GM23338 (cell line): Measurements from ENCODE around the gene SIKE1. TPM values are rescaled to one million over a fixed set of nuclear protein-coding genes. Genes with fewer than 3 reads are reported as not detected.

Source experiments
- ATAC-seq: fragments of 200-7000 bp; cut with Tn5 transposase; 3 replicates; pipeline ENCODE4 v1.9.1; 2020
- DNase-seq: peaks from one replicate; pipeline ENCODE4 v3.0.0-alpha.2; 2015; ENCODE audit warnings: low spot score
- H2AFZ ChIP-seq: fragments of 200-600 bp; sonication (generic); 2 replicates; pipeline ENCODE4 v1.8.0; 2016; ENCODE audit warnings: antibody characterized with exemption, mild to moderate bottlenecking, moderate library complexity
- H3F3A ChIP-seq: fragments of 200-600 bp; sonication (generic); replicated peaks from 2 replicates; pipeline ENCODE4 v1.8.0; 2017; ENCODE audit warnings: antibody characterized with exemption, mixed run types, low read depth
- H3K27ac ChIP-seq: fragments of 200-600 bp; sonication (generic); 2 replicates; pipeline ENCODE4 v1.6.1; 2016; ENCODE audit warnings: low read depth
- H3K27me3 ChIP-seq: fragments of 200-600 bp; sonication (generic); 2 replicates; pipeline ENCODE4 v1.8.0; 2016; ENCODE audit warnings: mild to moderate bottlenecking, mixed run types, moderate library complexity; ENCODE audit not compliant: insufficient read depth
- H3K36me3 ChIP-seq: fragments of 200-600 bp; sonication (generic); 2 replicates; pipeline ENCODE4 v1.8.0; 2016; ENCODE audit warnings: mild to moderate bottlenecking; ENCODE audit not compliant: insufficient read depth
- H3K4me1 ChIP-seq: fragments of 200-600 bp; sonication (generic); 2 replicates; pipeline ENCODE4 v1.8.0; 2016; ENCODE audit warnings: mild to moderate bottlenecking, moderate library complexity; ENCODE audit not compliant: insufficient read depth
- H3K4me2 ChIP-seq: fragments of 200-600 bp; sonication (generic); 2 replicates; pipeline ENCODE4 v1.7.1; 2017; ENCODE audit warnings: mixed run types
- H3K4me3 ChIP-seq: fragments of 200-600 bp; sonication (generic); 2 replicates; pipeline ENCODE4 v1.6.1; 2016; ENCODE audit warnings: mixed run types
- H3K79me2 ChIP-seq: fragments of 200-600 bp; sonication (generic); replicated peaks from 2 replicates; pipeline ENCODE4 v1.8.0; 2017; ENCODE audit warnings: mild to moderate bottlenecking; ENCODE audit not compliant: insufficient read depth
- H3K9me2 ChIP-seq: fragments of 200-600 bp; sonication (generic); 2 replicates; pipeline ENCODE4 v1.8.0; 2017; ENCODE audit not compliant: insufficient read depth
- H4K20me1 ChIP-seq: fragments of 200-600 bp; sonication (generic); replicated peaks from 2 replicates; pipeline ENCODE4 v1.8.0; 2017; ENCODE audit warnings: mild to moderate bottlenecking; ENCODE audit not compliant: insufficient read depth
- H3K27ac Mint-ChIP-seq: 2 replicates; pipeline ENCODE4 v1.8.0; 2020; ENCODE audit warnings: inconsistent platforms, mild to moderate bottlenecking, moderate library complexity, mixed read lengths
- H3K27me3 Mint-ChIP-seq: 3 replicates; pipeline ENCODE4 v1.8.0; 2022; ENCODE audit warnings: low read depth, mild to moderate bottlenecking, moderate library complexity, mixed read lengths, inconsistent platforms; ENCODE audit not compliant: insufficient read depth, poor library complexity
- H3K36me3 Mint-ChIP-seq: 3 replicates; pipeline ENCODE4 v1.8.0; 2021; ENCODE audit warnings: low read depth, mild to moderate bottlenecking, inconsistent platforms, moderate library complexity, mixed read lengths
- H3K4me1 Mint-ChIP-seq: 3 replicates; pipeline ENCODE4 v1.8.0; 2020; ENCODE audit warnings: mild to moderate bottlenecking, inconsistent platforms, mixed read lengths
- H3K4me3 Mint-ChIP-seq: 3 replicates; pipeline ENCODE4 v1.8.0; 2021; ENCODE audit warnings: moderate library complexity, mild to moderate bottlenecking, inconsistent platforms, mixed read lengths
- H3K9me3 Mint-ChIP-seq: 3 replicates; pipeline ENCODE4 v1.8.0; 2020; ENCODE audit warnings: moderate library complexity, mild to moderate bottlenecking, inconsistent platforms, mixed read lengths
- CREB1 ChIP-seq: fragments of 250-450 bp; sonication (Bioruptor Pico); IDR thresholded peaks from 2 replicates; pipeline ENCODE4 v1.5.0; 2020; ENCODE audit warnings: low read depth, mild to moderate bottlenecking, moderate library complexity
- EZH2 ChIP-seq: fragments of 200-600 bp; sonication (generic); IDR thresholded peaks from one replicate; pipeline ENCODE4 v1.8.0; 2017; ENCODE audit warnings: antibody characterized with exemption, mild to moderate bottlenecking, low read depth; ENCODE audit not compliant: unreplicated experiment
- JUNB ChIP-seq: IDR thresholded peaks from one replicate; pipeline ENCODE4 v1.6.1; 2016; ENCODE audit warnings: antibody characterized with exemption; ENCODE audit not compliant: unreplicated experiment
- NANOG ChIP-seq: IDR thresholded peaks from 2 replicates; pipeline ENCODE4 v1.6.1; 2016; ENCODE audit warnings: antibody characterized with exemption, borderline replicate concordance
- POLR2AphosphoS5 ChIP-seq: IDR thresholded peaks from 2 replicates; pipeline ENCODE4 v1.6.1; 2016; ENCODE audit warnings: antibody characterized with exemption, low read depth
- STAT1 ChIP-seq: IDR thresholded peaks from one replicate; pipeline ENCODE4 v1.6.1; 2016; ENCODE audit warnings: antibody characterized with exemption; ENCODE audit not compliant: unreplicated experiment
- ZNF114 ChIP-seq: fragments of 250-450 bp; sonication (Bioruptor Pico); IDR thresholded peaks from 2 replicates; pipeline ENCODE4 v1.5.0; 2020; ENCODE audit warnings: mild to moderate bottlenecking, moderate library complexity
- ZNF331 ChIP-seq: fragments of 250-450 bp; sonication (Bioruptor Pico); IDR thresholded peaks from 2 replicates; pipeline ENCODE4 v1.5.0; 2020; ENCODE audit warnings: low read depth, mild to moderate bottlenecking, moderate library complexity
- polyA plus RNA-seq: library from polyadenylated mRNA; unstranded; fragments of >200 nt; fragmentation: Nextera tagmentation; extraction: Ambion mirVana; gene quantifications from 2 replicates; pipeline ENCODE4 v1.2.1, GENCODE V29; 2016
- total RNA-seq: library from RNA; depleted of rRNA; stranded (reverse); fragments of >200 nt; shearing (Covaris generic); gene quantifications from 2 replicates; pipeline ENCODE4 v1.2.3, GENCODE V29; 2014
- TF ChIP-seq, protein P1 (sequence below): IDR thresholded peaks from 2 replicates; pipeline ENCODE4 v1.6.1; 2016; ENCODE audit warnings: antibody characterized with exemption
- TF ChIP-seq, protein P2 (sequence below): IDR thresholded peaks from one replicate; pipeline ENCODE4 v1.6.1; 2018; ENCODE audit warnings: antibody characterized with exemption; ENCODE audit not compliant: unreplicated experiment
- TF ChIP-seq, protein P3 (sequence below): fragments of 250-450 bp; sonication (Bioruptor Pico); IDR thresholded peaks from 2 replicates; pipeline ENCODE4 v1.5.0; 2020; ENCODE audit warnings: mild to moderate bottlenecking, moderate library complexity

Gene SIKE1
- total and polyA plus RNA-seq, 2 experiments from 2014 or later: 74.0 to 96.3 TPM

DNA sequence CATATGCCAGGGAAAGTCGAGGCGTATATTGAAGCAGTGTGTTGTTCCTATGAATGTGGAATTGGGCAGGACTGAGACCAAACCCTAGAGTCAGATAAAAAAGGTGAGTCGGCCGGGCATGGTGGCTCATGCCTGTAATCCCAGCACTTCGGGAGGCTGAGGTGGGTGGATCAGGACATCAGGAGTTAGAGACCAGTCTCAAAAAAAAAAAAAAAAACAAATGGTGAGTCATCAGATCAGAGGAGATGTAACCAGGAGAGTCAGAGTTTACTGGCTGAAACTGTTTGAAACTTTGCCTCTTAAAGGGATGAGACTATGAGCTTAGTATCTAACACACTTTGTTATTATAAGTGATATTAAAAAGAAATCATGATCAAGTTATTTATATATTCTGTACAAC is 47.8 kb upstream of the SIKE1 start (continued):
- TF ChIP-seq CREB1 (CRISPR knock-in tag) (no peak), POLR2AphosphoS5 (no peak), ZNF114 (CRISPR knock-in tag) (no peak)
- TF ChIP-seq, protein P1, sequence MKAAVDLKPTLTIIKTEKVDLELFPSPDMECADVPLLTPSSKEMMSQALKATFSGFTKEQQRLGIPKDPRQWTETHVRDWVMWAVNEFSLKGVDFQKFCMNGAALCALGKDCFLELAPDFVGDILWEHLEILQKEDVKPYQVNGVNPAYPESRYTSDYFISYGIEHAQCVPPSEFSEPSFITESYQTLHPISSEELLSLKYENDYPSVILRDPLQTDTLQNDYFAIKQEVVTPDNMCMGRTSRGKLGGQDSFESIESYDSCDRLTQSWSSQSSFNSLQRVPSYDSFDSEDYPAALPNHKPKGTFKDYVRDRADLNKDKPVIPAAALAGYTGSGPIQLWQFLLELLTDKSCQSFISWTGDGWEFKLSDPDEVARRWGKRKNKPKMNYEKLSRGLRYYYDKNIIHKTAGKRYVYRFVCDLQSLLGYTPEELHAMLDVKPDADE: no peak
- TF ChIP-seq, protein P2, sequence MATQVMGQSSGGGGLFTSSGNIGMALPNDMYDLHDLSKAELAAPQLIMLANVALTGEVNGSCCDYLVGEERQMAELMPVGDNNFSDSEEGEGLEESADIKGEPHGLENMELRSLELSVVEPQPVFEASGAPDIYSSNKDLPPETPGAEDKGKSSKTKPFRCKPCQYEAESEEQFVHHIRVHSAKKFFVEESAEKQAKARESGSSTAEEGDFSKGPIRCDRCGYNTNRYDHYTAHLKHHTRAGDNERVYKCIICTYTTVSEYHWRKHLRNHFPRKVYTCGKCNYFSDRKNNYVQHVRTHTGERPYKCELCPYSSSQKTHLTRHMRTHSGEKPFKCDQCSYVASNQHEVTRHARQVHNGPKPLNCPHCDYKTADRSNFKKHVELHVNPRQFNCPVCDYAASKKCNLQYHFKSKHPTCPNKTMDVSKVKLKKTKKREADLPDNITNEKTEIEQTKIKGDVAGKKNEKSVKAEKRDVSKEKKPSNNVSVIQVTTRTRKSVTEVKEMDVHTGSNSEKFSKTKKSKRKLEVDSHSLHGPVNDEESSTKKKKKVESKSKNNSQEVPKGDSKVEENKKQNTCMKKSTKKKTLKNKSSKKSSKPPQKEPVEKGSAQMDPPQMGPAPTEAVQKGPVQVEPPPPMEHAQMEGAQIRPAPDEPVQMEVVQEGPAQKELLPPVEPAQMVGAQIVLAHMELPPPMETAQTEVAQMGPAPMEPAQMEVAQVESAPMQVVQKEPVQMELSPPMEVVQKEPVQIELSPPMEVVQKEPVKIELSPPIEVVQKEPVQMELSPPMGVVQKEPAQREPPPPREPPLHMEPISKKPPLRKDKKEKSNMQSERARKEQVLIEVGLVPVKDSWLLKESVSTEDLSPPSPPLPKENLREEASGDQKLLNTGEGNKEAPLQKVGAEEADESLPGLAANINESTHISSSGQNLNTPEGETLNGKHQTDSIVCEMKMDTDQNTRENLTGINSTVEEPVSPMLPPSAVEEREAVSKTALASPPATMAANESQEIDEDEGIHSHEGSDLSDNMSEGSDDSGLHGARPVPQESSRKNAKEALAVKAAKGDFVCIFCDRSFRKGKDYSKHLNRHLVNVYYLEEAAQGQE: no peak

DNA sequence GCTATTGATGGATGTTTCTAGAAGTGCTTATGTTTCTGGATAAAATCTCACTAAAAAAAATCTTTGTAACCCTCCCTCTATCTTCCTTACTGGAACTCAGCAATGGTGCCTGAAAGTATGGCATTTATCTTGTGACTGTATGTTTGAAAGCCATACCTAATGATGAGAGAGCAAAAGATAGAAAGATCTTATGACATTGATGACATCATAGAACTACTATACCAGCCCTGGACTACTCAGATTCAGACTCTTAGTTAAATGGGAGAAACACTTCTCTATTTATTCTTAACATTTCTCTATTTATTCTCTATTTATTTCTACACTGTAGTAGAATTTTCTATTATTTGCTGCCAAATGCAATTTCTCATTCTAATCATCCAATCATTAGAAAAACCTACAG is 41.5 kb upstream of the SIKE1 start:
- no peak overlapping the region for H3K4me3 Mint-ChIP-seq
- H3K9me3 Mint-ChIP-seq: peaks cover 30% of the 10 kb centered on the region
- no peaks in the 10 kb centered on the region for H3K27me3 ChIP-seq
- no peaks in the 10 kb centered on the region for H3K79me2 ChIP-seq
- no peak overlapping the region for H3K4me2 ChIP-seq
- H4K20me1 ChIP-seq: no peaks in the 10 kb centered on the region
- no peak overlapping the region for H2AFZ ChIP-seq
- H3K27ac ChIP-seq: no peak overlapping the region
- TF ChIP-seq STAT1 (no peak), NANOG (no peak), JUNB (no peak), EZH2 (no peak), ZNF331 (CRISPR knock-in tag) (no peak), CREB1 (CRISPR knock-in tag) (no peak)
- TF ChIP-seq, protein P3, sequence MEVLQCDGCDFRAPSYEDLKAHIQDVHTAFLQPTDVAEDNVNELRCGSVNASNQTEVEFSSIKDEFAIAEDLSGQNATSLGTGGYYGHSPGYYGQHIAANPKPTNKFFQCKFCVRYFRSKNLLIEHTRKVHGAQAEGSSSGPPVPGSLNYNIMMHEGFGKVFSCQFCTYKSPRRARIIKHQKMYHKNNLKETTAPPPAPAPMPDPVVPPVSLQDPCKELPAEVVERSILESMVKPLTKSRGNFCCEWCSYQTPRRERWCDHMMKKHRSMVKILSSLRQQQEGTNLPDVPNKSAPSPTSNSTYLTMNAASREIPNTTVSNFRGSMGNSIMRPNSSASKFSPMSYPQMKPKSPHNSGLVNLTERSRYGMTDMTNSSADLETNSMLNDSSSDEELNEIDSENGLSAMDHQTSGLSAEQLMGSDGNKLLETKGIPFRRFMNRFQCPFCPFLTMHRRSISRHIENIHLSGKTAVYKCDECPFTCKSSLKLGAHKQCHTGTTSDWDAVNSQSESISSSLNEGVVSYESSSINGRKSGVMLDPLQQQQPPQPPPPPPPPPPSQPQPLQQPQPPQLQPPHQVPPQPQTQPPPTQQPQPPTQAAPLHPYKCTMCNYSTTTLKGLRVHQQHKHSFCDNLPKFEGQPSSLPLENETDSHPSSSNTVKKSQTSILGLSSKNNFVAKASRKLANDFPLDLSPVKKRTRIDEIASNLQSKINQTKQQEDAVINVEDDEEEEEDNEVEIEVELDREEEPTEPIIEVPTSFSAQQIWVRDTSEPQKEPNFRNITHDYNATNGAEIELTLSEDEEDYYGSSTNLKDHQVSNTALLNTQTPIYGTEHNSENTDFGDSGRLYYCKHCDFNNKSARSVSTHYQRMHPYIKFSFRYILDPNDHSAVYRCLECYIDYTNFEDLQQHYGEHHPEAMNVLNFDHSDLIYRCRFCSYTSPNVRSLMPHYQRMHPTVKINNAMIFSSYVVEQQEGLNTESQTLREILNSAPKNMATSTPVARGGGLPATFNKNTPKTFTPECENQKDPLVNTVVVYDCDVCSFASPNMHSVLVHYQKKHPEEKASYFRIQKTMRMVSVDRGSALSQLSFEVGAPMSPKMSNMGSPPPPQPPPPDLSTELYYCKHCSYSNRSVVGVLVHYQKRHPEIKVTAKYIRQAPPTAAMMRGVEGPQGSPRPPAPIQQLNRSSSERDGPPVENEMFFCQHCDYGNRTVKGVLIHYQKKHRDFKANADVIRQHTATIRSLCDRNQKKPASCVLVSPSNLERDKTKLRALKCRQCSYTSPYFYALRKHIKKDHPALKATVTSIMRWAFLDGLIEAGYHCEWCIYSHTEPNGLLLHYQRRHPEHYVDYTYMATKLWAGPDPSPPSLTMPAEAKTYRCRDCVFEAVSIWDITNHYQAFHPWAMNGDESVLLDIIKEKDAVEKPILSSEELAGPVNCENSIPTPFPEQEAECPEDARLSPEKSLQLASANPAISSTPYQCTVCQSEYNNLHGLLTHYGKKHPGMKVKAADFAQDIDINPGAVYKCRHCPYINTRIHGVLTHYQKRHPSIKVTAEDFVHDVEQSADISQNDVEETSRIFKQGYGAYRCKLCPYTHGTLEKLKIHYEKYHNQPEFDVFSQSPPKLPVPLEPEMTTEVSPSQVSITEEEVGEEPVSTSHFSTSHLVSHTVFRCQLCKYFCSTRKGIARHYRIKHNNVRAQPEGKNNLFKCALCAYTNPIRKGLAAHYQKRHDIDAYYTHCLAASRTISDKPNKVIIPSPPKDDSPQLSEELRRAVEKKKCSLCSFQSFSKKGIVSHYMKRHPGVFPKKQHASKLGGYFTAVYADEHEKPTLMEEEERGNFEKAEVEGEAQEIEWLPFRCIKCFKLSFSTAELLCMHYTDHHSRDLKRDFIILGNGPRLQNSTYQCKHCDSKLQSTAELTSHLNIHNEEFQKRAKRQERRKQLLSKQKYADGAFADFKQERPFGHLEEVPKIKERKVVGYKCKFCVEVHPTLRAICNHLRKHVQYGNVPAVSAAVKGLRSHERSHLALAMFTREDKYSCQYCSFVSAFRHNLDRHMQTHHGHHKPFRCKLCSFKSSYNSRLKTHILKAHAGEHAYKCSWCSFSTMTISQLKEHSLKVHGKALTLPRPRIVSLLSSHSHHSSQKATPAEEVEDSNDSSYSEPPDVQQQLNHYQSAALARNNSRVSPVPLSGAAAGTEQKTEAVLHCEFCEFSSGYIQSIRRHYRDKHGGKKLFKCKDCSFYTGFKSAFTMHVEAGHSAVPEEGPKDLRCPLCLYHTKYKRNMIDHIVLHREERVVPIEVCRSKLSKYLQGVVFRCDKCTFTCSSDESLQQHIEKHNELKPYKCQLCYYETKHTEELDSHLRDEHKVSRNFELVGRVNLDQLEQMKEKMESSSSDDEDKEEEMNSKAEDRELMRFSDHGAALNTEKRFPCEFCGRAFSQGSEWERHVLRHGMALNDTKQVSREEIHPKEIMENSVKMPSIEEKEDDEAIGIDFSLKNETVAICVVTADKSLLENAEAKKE (CRISPR knock-in tag): no peak
- TF ChIP-seq, protein P1: no peak
- DNase-seq (no peak), ATAC-seq (no peak)
- no peaks in the 10 kb centered on the region for H3K4me1 ChIP-seq
- no peaks in the 10 kb centered on the region for H3K4me1 Mint-ChIP-seq
- peaks cover 15% of the 10 kb centered on the region; the same call in 2 of the 3 replicates for H3K36me3 Mint-ChIP-seq
- H3K27me3 Mint-ChIP-seq: no peaks in the 10 kb centered on the region
- no peak overlapping the region for H3K4me3 ChIP-seq
- no peaks in the 10 kb centered on the region for H3F3A ChIP-seq
- H3K36me3 ChIP-seq: peaks cover 4% of the 10 kb centered on the region; the same call in 1 of the 2 replicates
- no peaks in the 10 kb centered on the region; the same call in 1 of the 2 replicates for H3K9me2 ChIP-seq
- H3K27ac Mint-ChIP-seq: no peak overlapping the region
